ENCODE measurements around the gene PARVB.

DNA sequence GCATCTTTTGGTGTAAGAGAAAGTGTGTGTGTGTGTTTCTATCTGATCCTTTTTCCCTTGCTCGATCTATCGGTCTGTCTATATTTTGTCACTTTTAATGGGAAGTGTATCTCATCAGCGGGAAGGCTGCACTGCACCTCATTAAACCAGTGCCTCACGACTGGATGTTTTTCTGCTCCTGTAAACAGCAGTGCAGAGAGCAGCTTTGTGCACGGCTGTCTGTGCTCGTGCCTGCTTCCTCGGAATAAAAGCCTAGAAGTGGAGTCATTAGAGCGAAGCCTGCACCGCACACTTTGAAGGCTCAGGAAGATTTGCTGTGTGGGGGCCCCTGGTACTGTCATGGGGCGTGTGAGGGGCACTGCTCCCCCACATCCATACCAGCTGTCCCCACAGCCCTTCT lies 129.6 kb downstream of the PARVB start:
- TF ChIP-seq POLR2A (IDR thresholded peaks at IDR 0.05) (no peak), CTCF (IDR thresholded peaks at IDR 0.05) (no peak)
